Activated T-cell treated with anti-CD3 and anti-CD28 coated beads, Interleukin-2, amount 50 U/mL, for 1 hour (primary cell): ENCODE results near the gene GASK1B.

Source experiments
- DNase-seq: peaks from one replicate; pipeline ENCODE4 v3.0.0-alpha.2; 2020

The GASK1B gene

DNA sequence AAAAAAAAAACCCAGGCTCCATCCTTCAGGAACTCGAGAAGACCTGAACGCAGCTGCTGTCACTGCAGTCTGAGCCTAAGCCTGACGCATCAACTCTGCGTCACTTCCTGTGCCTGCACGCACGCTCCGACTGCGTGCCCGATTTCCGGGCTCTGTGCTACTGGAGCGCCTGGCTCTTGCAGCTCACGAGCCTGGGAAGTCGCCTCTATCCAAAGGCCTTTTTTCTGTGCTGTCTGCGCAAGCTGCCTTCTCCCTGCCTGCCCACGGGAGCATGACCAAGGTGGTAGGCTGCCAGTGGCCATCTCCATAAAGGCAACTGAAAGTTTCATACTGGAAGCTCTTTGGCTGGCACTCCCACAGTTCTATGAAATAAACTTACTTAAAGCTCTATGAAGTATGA lies 9.9 kb upstream of the GASK1B start:
- no peak for DNase-seq

DNA sequence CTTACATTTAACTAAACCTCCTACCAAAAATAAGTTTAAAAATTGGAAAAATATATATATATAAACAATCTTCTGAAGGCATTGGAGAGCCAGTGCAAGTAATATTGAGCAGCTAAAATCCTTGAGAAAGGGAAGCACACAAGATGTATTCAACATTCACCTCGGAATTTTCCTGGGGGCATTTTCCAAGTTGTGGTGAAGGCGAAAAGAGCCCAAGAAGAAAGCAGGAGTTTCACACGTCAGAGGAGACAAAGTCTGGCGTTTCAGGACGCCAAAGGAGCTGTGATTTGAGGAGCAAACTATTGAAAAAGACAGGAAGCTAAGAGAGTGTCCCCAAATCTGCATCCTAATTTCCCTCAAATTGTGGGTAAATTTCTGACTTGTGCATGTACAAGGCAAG lies 9.1 kb upstream of the GASK1B start:
- no peak for DNase-seq

DNA sequence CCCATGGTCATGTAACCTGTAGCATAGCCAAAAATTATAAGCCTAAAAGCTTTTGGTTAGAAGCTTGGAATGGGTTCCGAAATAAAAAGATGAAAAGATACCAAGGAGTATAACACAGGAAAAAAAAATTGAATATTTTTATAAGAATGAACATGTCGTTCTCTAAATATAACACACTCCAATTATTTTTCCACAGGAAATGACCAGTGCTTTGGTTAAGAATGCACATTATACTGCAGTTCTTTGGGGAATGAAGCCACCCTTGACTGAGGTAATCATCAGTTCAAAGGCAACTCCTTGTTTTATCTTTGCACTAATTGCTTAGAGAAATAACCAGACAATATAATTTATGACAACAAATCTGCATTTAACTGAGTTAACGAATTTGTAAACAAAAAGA lies 6.6 kb upstream of the GASK1B start:
- DNase-seq = no peak

DNA sequence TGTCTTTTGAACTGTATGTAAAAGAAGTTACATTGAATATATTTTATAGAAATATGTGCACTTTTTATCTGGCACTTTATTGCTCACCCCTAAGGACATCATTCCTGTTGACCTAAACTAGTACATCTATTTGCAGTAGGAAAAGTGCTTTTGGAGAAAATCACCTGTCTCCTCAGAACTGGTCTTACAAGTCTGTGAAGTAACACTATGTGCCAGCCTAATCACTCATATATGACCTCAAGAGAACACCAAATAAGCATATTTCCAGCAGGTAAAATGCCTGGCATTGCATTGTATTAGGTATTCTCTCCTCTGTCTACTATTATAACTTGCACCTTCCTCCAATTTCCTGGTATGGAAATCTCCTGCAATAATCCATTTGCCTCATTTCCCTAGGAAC lies 4.0 kb upstream of the GASK1B start:
- no peak for DNase-seq

DNA sequence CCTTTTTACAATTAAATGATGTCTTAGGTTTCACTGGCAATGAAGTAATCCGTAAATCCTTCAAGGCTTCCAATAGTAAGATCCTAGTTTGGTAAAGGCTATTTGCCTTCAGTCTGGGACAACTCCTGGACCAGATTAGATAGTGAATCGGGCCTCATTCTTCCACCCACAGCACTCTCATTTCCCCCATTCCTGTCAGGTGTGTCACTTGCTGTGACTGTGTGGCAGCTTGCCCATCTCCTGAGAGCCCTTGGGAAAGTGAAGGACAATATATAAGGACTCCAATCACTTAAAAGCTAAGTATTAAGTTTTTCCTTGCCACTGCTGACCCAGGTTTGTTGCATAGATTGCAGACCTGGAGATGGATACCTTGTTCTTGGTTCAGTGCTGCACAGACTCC lies 3.3 kb upstream of the GASK1B start:
- DNase-seq = no peak

DNA sequence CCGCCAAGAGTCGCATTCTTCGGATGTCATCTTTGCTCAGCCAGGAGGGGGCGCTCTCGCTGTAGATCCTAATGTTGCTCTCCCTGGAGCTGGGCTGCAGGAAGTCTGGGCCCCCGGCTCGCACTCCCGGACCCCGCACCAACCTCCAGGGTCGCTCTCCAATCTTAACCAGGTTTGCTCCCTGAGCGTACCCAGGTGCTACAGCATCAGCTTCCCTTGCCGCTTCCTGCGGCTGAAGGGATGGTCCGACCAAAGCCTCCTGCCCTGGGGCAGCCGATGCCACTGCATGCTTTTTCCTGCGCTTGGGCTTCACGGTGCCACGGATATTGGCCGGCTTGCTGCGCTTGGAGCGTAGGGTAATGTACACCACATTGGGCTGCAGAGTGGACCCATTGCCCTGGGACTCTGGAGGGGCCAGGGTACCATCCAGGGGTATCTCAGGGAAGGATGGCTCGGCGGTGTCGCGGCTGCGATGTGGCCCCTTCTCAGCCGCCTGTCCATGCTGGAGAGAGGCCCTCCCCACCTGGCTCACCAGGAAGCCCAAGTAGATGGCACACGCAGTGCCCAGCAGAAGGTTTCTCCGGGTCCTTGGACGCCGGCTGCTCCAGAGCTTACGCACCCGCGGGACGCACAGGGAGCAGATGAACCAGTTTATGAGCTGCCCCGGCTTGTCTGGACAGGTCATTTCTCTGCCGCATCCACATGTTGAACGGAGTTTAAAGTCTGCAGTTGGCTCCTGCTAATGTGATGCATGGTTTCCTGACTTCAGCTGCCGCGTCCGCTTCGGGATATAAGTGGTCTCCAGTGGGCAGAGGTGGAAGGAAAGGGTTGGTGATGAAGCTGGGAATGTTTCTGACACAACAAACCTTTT lies 1.9 kb downstream of the GASK1B start:
- DNase-seq = no peak

DNA sequence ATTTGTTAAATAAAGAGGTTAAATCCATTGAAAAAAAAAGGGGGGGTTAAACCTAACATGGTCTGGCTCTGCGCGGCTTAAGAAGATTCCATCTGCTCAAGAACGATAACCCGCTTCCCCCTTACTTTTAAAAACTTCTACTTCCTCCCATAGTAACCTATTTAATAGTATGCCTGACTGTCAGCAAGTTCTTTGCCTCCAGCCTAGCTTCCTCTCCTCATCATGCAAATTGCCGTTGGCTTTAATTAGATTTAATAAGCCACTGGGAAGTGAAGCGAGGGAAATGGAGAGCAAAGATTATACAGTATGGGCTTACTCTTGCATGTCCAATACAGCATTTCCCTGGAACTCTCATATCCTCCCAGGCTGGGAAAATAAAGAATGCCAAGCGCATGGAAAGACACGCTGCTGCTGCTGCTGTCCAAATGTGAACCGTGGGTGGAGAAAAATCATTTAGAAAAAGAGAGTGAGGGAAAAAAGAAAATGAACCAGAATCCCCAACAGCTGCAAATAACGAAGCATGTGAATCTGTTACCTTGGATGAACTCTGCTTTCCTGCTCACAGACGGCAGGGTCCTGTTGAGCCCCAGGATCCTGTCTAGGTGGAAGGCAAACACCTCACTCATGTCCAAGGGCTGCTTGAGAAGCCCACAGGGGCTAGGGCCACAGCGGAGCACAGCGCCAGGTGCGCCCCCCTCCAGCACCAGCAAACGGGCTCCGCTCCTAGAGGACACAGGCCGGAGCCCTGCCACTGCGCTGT lies 2.7 kb downstream of the GASK1B start:
- no peak for DNase-seq

DNA sequence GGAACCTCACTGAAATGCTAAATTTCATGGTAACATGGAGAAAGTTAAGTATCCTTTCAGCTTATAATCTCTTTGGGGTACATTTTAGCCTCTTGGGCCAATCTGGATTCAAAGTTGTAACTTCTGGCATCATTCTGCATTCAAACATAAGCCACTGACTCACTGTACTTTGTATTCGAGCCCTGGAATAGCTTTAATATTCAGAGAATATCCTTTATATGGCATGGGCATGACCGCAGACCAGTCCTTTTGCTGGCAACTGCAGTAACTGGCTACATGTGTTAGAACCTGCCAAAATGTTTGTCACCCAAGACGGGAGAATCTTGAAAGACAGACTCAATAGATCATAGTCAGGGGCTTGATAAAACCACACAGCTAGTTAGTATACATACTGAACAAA lies 3.3 kb downstream of the GASK1B start:
- DNase-seq = no peak

DNA sequence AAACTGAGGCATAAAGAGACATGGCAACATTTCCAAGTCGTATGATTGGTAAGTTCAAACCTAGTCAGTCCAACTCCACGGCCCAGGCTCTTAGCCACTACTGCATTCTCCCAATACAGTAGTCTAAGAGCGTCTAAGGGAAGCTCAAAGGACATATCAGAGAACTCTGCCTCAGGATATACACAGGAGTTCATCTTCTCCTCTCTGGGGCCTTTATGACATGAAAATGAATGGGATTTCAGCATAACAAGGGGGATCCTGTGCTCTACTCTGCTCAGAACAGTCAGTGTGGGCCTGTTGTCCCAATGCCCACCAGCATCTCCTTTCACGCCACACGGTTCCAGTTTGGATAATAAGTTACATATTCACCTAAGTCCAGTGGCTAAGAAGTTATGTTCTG lies 4.2 kb downstream of the GASK1B start:
- no peak for DNase-seq

DNA sequence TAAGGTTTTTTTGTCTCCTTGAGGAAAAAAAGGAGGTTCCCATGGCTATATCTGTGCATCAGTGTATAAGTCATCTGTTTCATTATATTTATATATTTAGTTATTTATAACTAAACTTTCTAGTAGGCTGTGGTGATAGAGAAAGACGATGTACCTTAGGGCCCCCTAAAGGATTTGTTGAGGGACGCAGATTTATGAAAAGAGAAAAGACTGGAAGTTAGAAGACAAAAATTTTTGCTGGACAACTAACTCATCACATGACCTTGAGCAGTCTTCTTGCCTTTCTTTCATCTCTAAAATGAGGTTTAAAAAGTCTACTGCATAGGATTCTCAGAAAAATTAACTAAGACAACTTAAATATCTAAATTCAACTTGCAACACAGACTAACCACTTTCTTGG lies 6.1 kb downstream of the GASK1B start:
- no peak for DNase-seq

DNA sequence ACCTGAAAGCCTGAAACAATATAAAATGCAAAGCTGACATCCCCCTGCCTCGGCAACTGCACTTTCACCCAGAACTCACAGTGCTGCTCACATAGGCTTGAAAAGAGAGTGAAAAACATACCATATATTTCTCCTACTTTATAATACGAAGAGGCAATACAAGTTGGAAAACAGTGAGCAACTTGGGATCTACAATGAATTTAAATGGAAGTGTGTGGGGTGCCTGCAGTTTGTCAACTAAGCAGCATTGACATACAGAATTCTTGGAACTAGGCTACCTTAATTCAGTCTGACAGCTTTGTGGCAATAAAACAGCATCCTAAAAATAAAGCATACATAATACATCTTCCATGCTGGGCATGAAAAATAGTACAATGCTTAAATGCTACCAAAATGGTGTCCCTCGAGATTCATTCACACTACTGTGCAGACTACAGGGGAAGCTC lies 8.0 kb downstream of the GASK1B start:
- DNase-seq = no peak

DNA sequence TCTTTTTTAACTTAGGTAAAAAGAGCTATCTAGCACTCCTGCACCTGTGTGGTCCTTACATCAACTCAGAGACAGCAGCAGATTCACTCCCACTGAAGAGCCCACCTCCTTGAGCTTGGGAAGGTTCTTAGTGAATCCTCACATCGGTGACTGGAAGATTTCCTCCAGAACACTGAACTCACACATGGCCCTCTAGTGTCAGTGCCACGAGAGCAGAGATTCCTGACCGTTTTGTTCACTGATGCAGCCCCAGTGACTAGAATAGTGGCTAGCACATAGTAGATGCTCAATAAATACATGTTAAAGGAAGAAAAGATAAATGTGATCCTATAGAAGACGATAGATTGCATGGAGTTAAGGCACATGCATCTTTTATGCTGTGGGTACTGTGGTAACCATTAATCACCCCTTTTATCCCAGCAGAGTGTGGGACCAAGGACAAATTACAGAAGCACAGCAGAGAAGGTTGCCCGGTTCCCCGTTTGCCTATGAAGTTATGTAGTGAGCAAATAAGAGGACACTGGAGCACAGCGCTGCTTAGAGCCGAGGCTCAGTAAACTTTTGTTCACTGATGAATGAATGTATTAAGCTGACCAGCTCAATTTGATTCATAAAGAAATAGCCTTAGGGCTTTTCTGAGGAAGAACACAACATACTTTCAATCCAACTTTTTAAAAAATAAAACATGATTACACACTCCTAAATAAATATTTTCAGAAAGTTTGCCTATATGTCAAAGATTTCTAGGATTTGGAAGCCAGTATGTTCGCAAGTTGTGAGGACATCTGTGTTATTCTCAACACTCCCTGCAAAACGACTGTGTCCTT lies 8.7 kb downstream of the GASK1B start:
- DNase-seq = no peak

DNA sequence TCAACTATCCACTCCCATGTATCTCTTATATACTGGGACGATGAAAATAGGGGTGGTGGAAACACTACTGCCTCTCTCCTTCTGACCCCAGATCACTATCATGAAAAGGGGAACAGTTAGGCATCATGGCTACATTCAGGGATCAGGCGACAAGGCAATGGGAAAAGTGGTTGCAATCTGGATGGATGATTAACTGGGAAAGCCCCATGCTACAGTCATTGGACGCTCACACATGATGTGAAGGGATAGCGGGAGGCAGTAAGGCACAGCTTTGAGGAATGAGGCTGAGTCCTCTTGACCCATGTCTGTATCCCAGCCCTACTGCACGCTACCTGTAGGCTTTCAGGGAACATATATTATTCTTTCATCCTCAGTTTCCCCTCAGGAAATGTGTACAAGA lies 10.2 kb downstream of the GASK1B start:
- no peak for DNase-seq

DNA sequence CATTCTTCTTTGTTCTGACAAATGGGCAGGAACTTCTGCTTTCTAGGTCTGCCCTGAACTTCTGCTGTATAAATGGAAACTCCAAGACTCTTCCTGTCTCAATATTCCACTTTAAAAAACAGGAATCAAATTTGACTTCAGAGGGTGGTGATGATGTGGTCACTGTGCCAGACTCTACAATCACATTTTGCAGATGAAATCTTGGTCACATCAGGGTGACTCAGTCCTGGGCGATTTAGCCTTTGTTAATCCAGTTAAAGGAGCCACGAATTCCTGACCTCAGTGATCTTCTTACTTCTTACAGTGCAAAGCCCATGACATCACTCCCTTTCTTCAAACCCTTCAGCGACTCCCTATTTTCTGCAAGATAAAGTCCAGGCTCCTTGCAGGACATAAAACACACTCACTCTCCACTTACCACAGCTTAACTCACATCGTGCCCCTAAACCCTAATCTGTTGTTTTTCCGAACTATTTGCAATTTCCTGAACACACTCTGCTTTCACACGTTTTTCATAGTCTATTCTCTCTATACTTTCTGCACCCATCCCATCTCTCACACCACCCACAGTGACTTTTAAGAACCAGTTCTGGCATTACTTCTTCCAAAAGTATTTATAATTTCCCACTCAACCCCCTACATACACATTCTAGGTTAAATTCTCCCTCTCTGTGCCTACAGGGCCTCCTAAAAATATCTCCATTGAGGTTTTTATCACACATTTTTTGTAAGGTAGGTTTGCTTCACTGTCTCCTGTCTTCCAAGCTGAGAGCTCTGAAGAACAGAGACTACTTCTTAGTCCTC lies 11.1 kb downstream of the GASK1B start:
- no peak for DNase-seq

DNA sequence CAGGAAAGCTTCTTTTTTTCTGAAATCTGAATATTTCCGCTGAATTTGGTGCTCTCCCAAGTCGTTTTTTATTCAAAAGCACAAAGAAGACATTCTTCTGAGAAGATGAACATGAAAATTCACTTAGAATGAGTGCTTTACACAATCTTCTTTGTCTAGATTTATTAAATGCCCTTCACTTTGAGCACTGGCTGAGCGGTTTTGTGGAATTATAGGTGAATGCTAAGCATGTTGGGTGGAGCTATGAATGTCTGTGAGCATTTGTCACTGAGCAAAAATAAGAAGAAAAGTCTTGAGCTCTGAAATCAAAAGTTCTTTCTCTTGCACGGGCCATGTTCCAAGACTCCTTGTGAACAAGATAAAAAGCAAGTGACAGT lies 13.1 kb downstream of the GASK1B start:
- DNase-seq = no peak

DNA sequence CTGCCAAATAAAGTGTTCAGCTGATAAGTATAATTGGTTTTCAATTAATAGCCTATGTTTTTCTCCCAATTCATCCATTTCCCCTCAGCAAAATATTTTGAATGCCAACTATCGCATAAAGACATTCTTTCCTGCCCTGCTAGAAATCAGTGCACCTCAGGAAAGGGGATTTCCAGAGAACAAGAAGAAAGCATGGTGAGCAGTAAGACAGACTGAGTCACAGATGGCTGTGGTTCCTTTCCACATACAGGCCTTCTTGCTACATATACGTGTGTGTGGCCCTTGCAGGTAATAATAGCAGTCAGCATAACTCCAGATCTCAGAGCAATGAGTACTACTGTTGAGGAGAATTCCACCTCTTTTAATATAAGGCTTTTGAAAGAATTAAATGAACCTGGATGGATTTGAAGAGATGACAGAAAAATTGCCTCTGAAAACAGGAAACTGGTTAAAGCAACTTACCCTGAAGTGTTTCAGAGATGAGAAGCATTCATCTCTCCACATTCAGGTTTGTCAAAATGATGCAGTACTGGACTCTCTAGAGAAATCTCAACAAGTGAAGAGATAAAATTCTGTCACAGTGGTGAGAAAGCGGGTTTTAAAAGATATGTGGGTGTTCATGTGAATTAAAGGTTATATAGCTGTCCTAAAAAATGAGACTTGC lies 13.6 kb downstream of the GASK1B start:
- no peak for DNase-seq

DNA sequence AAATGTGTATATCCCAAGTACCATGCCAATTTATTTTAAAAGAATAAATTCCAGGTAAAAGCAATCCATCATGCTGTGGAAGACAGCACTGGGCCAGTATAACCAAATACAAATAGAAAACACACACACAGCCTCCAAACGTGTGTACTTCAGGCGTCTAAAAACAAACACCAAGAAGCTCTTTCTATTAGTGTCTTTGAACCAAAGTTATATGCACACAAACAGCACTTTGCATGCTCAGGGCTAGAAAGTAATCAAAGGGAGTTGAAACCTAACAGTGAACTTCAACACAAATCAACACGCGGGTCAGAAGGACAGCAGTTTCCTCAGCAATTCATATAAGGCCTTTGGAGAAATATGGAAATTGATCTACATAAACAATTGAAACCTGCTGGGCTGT lies 15.4 kb downstream of the GASK1B start:
- no peak for DNase-seq

DNA sequence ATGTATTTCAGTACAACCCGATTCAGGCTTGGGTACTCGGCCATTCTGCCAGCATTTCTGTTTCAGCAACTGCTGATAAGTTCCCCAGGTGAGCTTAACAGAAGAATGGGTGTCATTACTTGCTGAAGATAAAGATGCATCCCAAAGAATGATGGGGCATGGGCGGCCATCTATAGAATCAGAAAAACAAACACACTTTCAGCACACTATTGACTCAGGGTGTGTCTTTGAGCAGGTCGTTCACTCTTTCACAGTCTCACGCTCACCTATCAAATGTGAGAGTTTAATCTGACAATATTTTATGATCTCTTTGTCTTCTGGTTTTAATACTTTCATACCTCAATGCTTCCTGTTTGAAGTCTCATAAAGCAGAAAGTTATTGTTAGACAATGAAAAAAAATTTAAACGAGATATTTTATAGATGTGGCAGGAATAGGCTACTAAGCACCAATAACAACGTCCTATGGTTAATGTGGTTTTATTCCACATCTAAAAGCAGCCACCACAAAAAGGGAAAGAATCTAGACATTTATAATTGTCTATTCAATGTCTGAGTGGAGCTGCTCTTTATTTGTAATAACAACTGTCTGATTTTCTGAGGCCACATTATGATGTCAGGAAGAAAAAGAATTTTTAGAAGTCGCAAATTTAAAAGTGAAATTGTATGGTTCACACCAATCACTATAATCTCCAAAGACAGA lies 17.0 kb downstream of the GASK1B start:
- no peak for DNase-seq

DNA sequence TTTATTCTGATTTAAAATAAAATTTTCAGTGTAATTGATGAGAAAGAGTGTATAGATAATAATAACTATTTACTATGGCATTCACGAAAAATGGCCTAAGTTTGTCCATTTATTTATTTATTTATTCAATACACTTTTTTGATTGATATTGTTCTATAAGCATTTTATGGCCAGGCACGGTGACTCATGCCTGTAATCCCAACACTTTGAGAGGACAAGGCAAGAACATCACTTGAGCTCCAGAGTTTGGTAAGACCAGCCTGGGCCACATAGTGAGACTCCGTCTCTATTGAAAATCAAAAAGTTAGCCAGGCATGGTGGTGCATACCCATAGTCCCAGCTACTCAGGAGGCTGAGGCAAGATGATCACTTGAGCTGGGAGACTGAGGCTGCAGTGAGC lies 25.7 kb downstream of the GASK1B start:
- no peak for DNase-seq

DNA sequence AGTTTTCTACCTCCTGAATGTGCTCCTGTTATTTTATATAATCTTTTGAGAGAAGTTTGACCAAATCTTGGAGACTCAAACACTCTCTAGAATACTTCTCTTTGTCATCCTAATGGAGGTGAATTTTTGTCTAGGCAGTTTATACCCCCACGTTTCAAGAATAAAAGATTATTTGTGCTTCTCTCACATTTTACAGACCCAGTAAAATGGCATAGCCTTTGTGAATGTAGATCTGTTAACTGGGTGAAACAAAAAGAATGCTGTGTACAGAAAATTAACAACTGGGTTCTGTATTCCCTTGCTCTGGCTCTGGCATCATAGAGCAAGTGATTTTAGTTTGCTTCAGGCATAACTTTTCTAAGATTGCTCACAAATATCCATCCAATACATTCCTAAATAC lies 26.1 kb downstream of the GASK1B start:
- DNase-seq = no peak

DNA sequence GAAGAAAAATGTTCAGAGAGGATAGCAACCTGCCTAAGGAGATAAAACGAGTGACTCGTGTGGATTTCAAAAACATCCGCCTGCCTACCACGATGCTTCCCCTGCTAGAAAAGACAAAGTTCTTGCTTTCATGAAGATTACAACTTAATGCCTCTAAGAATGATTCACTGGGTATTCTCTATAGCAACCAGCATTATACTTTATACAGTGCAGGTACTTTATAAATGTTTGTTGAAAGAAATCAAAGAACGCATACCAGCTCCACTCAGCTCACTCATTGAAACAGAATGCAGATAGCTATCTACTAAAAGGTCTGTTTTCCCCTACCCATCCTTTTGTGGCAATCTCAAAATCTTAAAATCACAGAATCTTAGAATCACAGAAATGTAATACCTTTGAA lies 33.7 kb downstream of the GASK1B start:
- DNase-seq = no peak

DNA sequence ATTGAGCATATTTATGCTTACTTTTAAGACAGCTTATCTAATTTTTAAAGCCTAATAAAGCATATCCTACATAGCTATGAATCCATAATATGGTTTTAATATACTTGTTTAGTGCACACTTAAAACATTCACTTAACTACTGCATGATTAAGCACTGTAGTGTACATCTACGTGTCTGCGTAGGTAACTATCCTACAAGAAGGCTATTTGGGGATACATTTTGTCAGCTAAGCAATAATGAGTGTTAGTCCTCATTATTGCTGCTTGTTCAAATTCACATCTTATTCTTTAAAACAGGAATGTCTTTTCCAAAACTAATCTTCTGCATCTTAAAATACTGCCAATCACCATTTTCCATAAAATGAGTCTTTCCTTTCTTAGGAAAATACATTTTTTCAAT lies 38.6 kb downstream of the GASK1B start:
- no peak for DNase-seq
